GM13977 (cell line): ENCODE data around the gene MYH16.
"Not testable (repeated sequence)": the region's sequence is repeated elsewhere in the genome, so short reads cannot be mapped to it uniquely, and the experiment has no call there.

ENCODE experiments used
- DNase-seq: peaks from one replicate; pipeline ENCODE4 v3.0.0; 2012; ENCODE audit warnings: low spot score
- CTCF ChIP-seq: IDR thresholded peaks from 2 replicates; pipeline ENCODE4 v1.5.1; 2012; ENCODE audit warnings: mild to moderate bottlenecking, control low read depth; ENCODE audit not compliant: insufficient read depth; ENCODE audit errors: extremely low read depth, missing control alignments
- in situ Hi-C: fragments of 300-500 bp; cut with MboI; formaldehyde crosslinking; loops from one replicate; pipeline ENCODE4 v1.12.0; 2022; ENCODE audit warnings: low sequenced_read_pairs, low pct_unique_long_range_greater_than_20kb, mixed read lengths, inconsistent platforms; ENCODE audit not compliant: unreplicated experiment

The MYH16 gene

GRCh38 chr7:99287779-99288534 is 15.3 kb downstream of the MYH16 start:
- no peak for TF ChIP-seq CTCF
- in situ Hi-C loops = no loop called here
- DNase-seq = no peak

GRCh38 chr7:99289185-99289584 is 16.5 kb downstream of the MYH16 start:
- in situ Hi-C loops = no loop called here

GRCh38 chr7:99290148-99290547 is 17.5 kb downstream of the MYH16 start:
- DNase-seq, in situ Hi-C loops: not testable (repeated sequence)

More at GRCh38 chr7:99289185-99289584, 16.5 kb downstream of the MYH16 start:
- TF ChIP-seq CTCF = no peak
- no peak for DNase-seq

- DNase-seq = no peak
- in situ Hi-C loops = no loop called here
- TF ChIP-seq CTCF = no peak
Observed at GRCh38 chr7:99290980-99291607, 18.5 kb downstream of the MYH16 start.

DNA sequence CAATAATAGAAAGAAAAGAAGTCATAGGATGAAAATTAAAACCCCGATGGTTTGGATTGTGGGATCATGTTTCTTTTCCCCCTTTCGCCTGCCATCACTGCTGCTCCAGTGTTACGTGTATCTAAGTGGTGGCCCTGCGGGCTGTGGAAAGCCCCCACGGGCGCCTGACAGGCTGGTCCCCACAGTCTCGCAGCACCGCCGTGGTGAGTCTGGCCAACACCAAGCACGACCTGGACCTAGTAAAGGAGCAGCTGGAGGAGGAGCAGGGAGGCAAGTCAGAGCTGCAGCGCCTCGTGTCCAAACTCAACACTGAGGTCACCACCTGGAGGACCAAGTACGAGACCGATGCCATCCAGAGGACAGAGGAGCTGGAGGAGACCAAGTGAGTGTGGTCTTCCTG is 19.5 kb downstream of the MYH16 start:
- in situ Hi-C loops = no loop called here
- TF ChIP-seq CTCF = no peak

DNA sequence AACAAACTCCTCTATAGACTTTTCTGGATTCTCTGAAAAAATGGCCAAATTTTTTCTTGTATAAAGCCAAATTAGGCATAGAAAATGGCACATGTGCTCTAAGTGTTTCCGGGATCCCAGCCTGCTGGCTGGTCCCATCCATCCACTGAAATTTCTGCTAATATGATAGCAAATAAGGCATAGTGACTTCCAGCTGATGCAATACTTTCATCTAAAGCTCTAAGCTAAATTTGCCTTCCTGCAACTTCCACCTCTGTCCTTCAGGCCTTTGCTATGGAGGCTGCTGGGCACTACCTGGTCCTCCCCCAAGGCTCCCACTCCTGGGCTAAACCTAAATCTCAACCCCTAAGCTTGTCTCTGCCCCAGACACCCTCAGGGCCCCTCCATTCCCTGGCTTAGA is 20.5 kb downstream of the MYH16 start:
- in situ Hi-C loops = no loop called here
- no peak for DNase-seq

More for the DNA sequence above, 19.5 kb downstream of the MYH16 start:
- no peak for DNase-seq

More for the DNA sequence above, 20.5 kb downstream of the MYH16 start:
- no peak for TF ChIP-seq CTCF
